Spleen (tissue), 7 donors: ENCODE data around the gene NRXN3.

Experiments
- POLR2A ChIP-seq, 3 donors: fragments of 450-650 bp; IDR thresholded peaks; one replicate each; pipeline ENCODE4 v1.5.1; 2017; ENCODE audit warnings: antibody characterized with exemption in 3 of 3, mild to moderate bottlenecking in 1 of 3
- TF ChIP-seq, protein P1 (sequence below), 11 experiments: fragments of 200-600 bp in 7 of 11; fragments of 450-650 bp in 4 of 11; sonication (generic) in 4 of 11; IDR thresholded peaks in 8 of 11; conservative IDR thresholded peaks in 3 of 11; 1 replicate in 7 of 11; 2 replicates in 4 of 11; pipeline versions ENCODE4 v1.4.0 to v1.8.0; 2016 to 2021; ENCODE audit warnings: antibody characterized with exemption in 11 of 11, inconsistent platforms in 4 of 11, mild to moderate bottlenecking in 1 of 11
- donor health status: DM: no; HTN: no; CAD: no; lungs with moderate emphysema.
- donor health status: DM: no; HTN: no; CAD: no.
- donor health status: DM: no; HTN: no; CAD: no.

DNA sequence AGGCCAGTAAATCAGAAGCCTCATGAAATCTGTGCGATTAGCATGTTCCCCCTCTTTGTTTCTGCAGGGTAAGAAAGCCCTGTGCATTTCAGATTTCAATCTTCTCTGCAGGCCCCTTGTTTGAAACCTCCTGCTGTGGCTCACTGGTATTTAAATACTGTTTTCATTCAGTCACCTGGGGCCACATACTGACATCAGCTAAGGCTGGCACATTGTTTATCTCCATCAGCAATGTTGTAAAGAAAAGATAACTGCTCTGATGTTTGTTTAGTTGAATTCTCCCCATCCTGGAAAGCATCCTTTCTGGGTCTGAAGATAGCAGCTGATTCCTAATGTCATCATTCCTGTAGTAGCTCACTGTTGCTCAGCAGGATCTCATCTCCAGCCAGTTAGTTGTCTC, 554.9 kb downstream of the NRXN3 start:
- TF ChIP-seq, protein P1, sequence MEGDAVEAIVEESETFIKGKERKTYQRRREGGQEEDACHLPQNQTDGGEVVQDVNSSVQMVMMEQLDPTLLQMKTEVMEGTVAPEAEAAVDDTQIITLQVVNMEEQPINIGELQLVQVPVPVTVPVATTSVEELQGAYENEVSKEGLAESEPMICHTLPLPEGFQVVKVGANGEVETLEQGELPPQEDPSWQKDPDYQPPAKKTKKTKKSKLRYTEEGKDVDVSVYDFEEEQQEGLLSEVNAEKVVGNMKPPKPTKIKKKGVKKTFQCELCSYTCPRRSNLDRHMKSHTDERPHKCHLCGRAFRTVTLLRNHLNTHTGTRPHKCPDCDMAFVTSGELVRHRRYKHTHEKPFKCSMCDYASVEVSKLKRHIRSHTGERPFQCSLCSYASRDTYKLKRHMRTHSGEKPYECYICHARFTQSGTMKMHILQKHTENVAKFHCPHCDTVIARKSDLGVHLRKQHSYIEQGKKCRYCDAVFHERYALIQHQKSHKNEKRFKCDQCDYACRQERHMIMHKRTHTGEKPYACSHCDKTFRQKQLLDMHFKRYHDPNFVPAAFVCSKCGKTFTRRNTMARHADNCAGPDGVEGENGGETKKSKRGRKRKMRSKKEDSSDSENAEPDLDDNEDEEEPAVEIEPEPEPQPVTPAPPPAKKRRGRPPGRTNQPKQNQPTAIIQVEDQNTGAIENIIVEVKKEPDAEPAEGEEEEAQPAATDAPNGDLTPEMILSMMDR (IDR thresholded peaks at IDR 0.05 in 8 of 11, conservative IDR thresholded peaks at IDR 0.05 in 3 of 11), result no peak
- TF ChIP-seq POLR2A (IDR thresholded peaks at IDR 0.05), result no peak
